ENCODE measurements around the gene MTRF1L.
"Not testable (repeated sequence)": the region's sequence is repeated elsewhere in the genome, so short reads cannot be mapped to it uniquely, and the experiment has no call there.

Gene MTRF1L

GRCh38 chr6:152969688-152970418 lies 32.7 kb downstream of the MTRF1L start:
- DNase-seq, result no peak

GRCh38 chr6:152966168-152966894 lies 36.2 kb downstream of the MTRF1L start:
- not testable (repeated sequence) for DNase-seq

- DNase-seq, result no peak
Measured at GRCh38 chr6:152959333-152959732, 43.2 kb downstream of the MTRF1L start.

DNA sequence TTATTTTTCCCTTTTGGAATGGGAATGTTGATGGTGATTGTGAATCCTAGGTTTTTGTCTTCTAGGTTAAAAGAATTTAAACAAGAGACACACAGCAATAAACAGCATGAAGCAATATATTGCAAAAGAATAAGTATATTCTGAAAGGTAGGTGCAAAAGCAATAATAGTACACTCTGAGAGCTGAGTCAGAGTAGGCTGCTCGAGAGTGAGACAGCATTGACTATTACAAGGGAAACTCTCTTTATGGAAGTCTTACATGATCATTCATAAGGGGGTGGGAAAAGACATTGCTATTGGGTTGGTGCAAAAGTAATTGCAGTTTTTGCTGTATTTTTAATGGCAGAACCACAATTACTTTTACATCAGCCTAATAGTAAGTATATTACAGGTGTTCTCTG lies 44.7 kb downstream of the MTRF1L start:
- no peak for DNase-seq

GRCh38 chr6:152954443-152954842 lies 48.1 kb downstream of the MTRF1L start:
- DNase-seq, result no peak

DNA sequence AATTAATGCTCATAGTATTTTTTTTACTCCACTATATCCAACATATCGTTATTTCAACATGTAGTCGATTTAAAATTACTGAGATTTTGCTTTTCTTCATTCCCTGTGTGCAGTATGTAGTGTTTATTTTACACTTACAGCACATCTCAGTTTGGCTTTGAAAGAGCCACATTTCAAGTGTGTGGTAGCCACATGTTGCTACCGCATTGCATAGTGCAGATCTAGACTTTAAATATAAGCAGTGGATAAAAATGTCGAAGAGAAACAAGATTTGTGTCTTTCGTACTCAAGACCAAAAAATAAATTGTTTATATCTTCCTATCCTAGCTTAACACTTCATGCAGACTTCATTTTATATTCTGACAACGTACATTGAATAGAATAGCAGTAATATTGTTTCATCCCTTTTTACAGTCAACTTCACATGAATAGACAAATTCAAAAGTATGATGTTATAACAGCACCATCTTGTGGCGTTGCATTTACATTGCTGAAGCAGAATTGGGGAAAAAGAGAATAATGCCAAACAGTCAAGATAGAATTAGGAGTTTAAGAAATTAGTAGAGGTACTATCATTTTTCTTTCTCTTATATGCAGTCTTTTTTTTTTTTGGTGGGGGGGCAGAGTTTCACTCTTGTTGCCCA lies 49.5 kb downstream of the MTRF1L start:
- DNase-seq, result no peak

GRCh38 chr6:152952045-152952444 lies 50.5 kb downstream of the MTRF1L start:
- DNase-seq, result no peak

GRCh38 chr6:152950240-152950639 lies 52.3 kb downstream of the MTRF1L start:
- no peak for DNase-seq

DNA sequence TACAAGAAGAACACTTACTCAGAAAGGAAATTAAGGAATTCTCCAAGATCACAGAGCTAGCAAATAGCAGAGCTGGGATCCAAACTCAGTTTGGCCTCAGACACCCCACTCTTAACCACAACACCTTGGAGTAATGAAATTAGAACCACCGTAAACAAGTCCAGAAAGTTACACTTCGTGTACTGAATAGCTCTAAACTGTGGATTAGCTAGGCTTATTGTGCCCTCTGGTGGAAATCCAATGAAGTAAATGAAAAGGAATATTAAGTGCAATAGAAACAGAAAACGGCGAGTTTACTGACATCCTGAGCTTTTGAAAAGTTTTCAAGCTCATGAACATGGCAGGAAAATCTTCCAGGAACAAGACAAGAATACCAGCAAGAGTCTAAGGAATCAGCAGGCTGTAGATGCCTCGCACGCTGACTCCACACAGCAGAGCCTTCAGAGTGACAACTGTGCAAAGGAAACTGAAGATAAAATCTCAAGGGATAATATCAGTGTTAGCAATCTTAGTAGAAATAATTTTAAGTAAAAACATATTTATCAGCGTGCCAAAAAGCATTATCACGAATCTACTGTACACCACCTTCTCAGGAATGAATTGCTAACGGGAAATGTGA lies 54.2 kb downstream of the MTRF1L start:
- DNase-seq, result no peak

DNA sequence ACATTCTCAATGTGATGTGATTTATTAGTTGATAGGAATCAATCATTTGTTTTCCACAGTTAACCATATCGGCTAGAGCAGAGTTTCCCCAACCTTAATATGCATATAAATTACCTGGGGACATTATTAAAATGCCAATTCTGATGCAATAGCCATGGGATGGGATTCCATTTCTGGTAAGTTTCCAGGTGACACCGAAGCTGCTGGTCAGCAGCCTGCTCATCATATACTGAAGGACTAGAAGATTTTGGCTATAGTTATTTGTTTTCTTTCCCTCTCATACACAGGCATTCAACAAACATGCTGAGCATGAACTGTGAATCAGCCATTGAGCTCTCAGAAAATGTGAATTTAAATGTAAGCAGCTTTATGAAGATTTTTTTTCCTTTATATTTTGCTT lies 55.5 kb downstream of the MTRF1L start:
- no peak for DNase-seq

- DNase-seq, result no peak
Measured at GRCh38 chr6:152946484-152946883, 56.0 kb downstream of the MTRF1L start.

GRCh38 chr6:152943260-152943897 lies 59.1 kb downstream of the MTRF1L start:
- no peak for DNase-seq

- no peak for DNase-seq
Measured at GRCh38 chr6:152942319-152942869, 60.1 kb downstream of the MTRF1L start.

- DNase-seq, result no peak
Measured at GRCh38 chr6:152941746-152942145, 60.8 kb downstream of the MTRF1L start.

Measured in activated T-cell treated with anti-CD3 and anti-CD28 coated beads for 4 hours (primary cell).